ENCODE results near the gene OR13C9. TPM values are rescaled to one million over a fixed set of nuclear protein-coding genes. Genes with fewer than 3 reads are reported as not detected.

The OR13C9 gene
- total RNA-seq, 1 donor: not detected

- no peaks in the 10 kb centered on the region for H3K9me3 ChIP-seq (ENCODE audit: low read depth, low read length)
- DNase-seq (ENCODE audit: insufficient read length, low spot score, missing footprints): no peak
- H3K36me3 ChIP-seq (ENCODE audit: insufficient read depth, low read length): no peaks in the 10 kb centered on the region
- H3K79me2 ChIP-seq (ENCODE audit: insufficient read depth, low read length): no peaks in the 10 kb centered on the region
- no peaks in the 10 kb centered on the region for H4K20me1 ChIP-seq (ENCODE audit: insufficient read depth, low read length)
- H3K27ac ChIP-seq (ENCODE audit: low read depth, low read length): no peak within 1 kb of the TSS
- H3K4me3 ChIP-seq (ENCODE audit: insufficient read depth, low read length): no peak within 1 kb of the TSS
- H3K4me1 ChIP-seq (ENCODE audit: insufficient read depth, low read length): no peaks in the 10 kb centered on the region
- H3K27me3 ChIP-seq (ENCODE audit: insufficient read depth, low read length): no peaks in the 10 kb centered on the region
- no peak within 1 kb of the TSS for H3K4me2 ChIP-seq (ENCODE audit: insufficient read depth, low read length)
- H2AFZ ChIP-seq (ENCODE audit: low read length): no peak within 1 kb of the TSS
- TF ChIP-seq CTCF (IDR thresholded peaks at IDR 0.05; ENCODE audit: extremely low read depth, low read depth, low read length): no peak
Observed at GRCh38 chr9:104568868-104569267, 49.1 kb downstream of the OR13C9 start, which contains the start of gene OR13C8. Gene OR13C8, plus strand, starts transcription at chr9:104569168. Its CDS starts 0 bp downstream, at chr9:104569168.

Other genes with a start within 250 kb of the OR13C9 start
- gene OR13F1, start 113.9 kb downstream of the OR13C9 start, total RNA-seq: not detected in 2 replicates
- not detected in 2 replicates for gene OR13C4, start 91.0 kb downstream of the OR13C9 start, total RNA-seq
- not detected in 2 replicates for gene OR13C3, start 81.3 kb downstream of the OR13C9 start, total RNA-seq
- not detected in 2 replicates for gene OR13C8, start 49.0 kb downstream of the OR13C9 start, total RNA-seq
- gene OR13C5, start 18.8 kb downstream of the OR13C9 start, total RNA-seq: not detected in 2 replicates
- gene OR13C2, start 12.6 kb downstream of the OR13C9 start, total RNA-seq: not detected in 2 replicates
- gene OR13D1, start 76.3 kb upstream of the OR13C9 start, total RNA-seq: not detected in 2 replicates
- 42.7 and 43.9 TPM in 2 replicates for gene NIPSNAP3A, start 129.5 kb upstream of the OR13C9 start, total RNA-seq
- 2.1 and 2.5 TPM in 2 replicates for gene NIPSNAP3B, start 145.9 kb upstream of the OR13C9 start, total RNA-seq

Data from osteoblast (primary cell).